ENCODE data around the gene TEN1.

GRCh38 chr17:75994802-75995370 is 15.8 kb downstream of the TEN1 start:
- TF ChIP-seq CTCF (IDR thresholded peaks at IDR 0.05) (no peak), POLR2AphosphoS5 (IDR thresholded peaks at IDR 0.05) (no peak), EP300 (IDR thresholded peaks at IDR 0.05) (no peak), POLR2A (IDR thresholded peaks at IDR 0.05) (no peak)
